Osteocyte (in vitro differentiated cells): Measurements from ENCODE around the gene RAB14. TPM values are rescaled to one million over a fixed set of nuclear protein-coding genes. Genes with fewer than 3 reads are reported as not detected.

Experiments
- DNase-seq: peaks from one replicate; pipeline ENCODE4 v3.0.0; 2021; ENCODE audit warnings: mixed read lengths; ENCODE audit not compliant: unreplicated experiment; ENCODE audit errors: extremely low spot score
- H3K27ac Mint-ChIP-seq: one replicate; pipeline ENCODE4 v1.8.0; 2021; ENCODE audit warnings: mild to moderate bottlenecking, mixed read lengths; ENCODE audit not compliant: unreplicated experiment
- H3K27me3 Mint-ChIP-seq: one replicate; pipeline ENCODE4 v1.8.0; 2021; ENCODE audit warnings: mixed read lengths; ENCODE audit not compliant: unreplicated experiment
- H3K36me3 Mint-ChIP-seq: one replicate; pipeline ENCODE4 v1.8.0; 2021; ENCODE audit warnings: mixed read lengths; ENCODE audit not compliant: unreplicated experiment
- H3K4me1 Mint-ChIP-seq: one replicate; pipeline ENCODE4 v1.8.0; 2021; ENCODE audit warnings: mixed read lengths; ENCODE audit not compliant: unreplicated experiment
- H3K4me3 Mint-ChIP-seq: one replicate; pipeline ENCODE4 v1.8.0; 2021; ENCODE audit warnings: mild to moderate bottlenecking, moderate library complexity, mixed read lengths; ENCODE audit not compliant: unreplicated experiment
- H3K9me3 Mint-ChIP-seq: one replicate; pipeline ENCODE4 v1.8.0; 2021; ENCODE audit warnings: mixed read lengths; ENCODE audit not compliant: unreplicated experiment
- CTCF ChIP-seq: fragments of 200-600 bp; sonication (generic); IDR thresholded peaks from 2 replicates; pipeline ENCODE4 v1.5.0; 2021; ENCODE audit warnings: antibody characterized with exemption, mild to moderate bottlenecking, moderate library complexity
- long read RNA-seq: library from polyadenylated mRNA; unstranded; transcript quantifications from one replicate; pipeline ENCODE4 v2.0.0, GENCODE V29; 2021
- total RNA-seq: library from RNA; stranded (reverse); gene quantifications from 2 replicates; pipeline ENCODE4 v1.2.1, GENCODE V29; 2021

The RAB14 gene
- total RNA-seq, result 64.0 and 68.4 TPM in 2 replicates
- long read RNA-seq, full-length matches to known transcripts, result 6 of 40 reads
- long read RNA-seq, partial matches to known transcripts, result 18 of 40 reads
- long read RNA-seq, other reads (novel, unspliced or antisense), result 16 of 40 reads

- Mint-ChIP-seq H3K27ac (peak within 1 kb of the TSS; percentile 89), H3K4me1 (peaks cover 42% of the 10 kb centered on the region), H3K4me3 (peak within 1 kb of the TSS; percentile 90), H3K27me3 (no peaks in the 10 kb centered on the region), H3K9me3 (no peaks in the 10 kb centered on the region), H3K36me3 (no peaks in the 10 kb centered on the region)
- peak; percentile 100 for DNase-seq
- TF ChIP-seq CTCF, result peak; percentile 61
Measured at GRCh38 chr9:121201738-121202533, at the start of gene RAB14. TSS of gene RAB14 (minus strand) at chr9:121201869. CDS start at chr9:121193412, 8,457 bp downstream.

GRCh38 chr9:121249563-121249962 lies 47.9 kb upstream of the RAB14 start:
- TF ChIP-seq CTCF, result no peak
- H3K27me3 Mint-ChIP-seq, result no peaks in the 10 kb centered on the region
- no peak overlapping the region for H3K4me3 Mint-ChIP-seq
- DNase-seq, result no peak
- peaks cover 14% of the 10 kb centered on the region for H3K4me1 Mint-ChIP-seq
- no peaks in the 10 kb centered on the region for H3K36me3 Mint-ChIP-seq
- H3K9me3 Mint-ChIP-seq, result peaks cover 7% of the 10 kb centered on the region
- H3K27ac Mint-ChIP-seq, result no peak overlapping the region

- Mint-ChIP-seq H3K4me3 (no peak overlapping the region), H3K9me3 (peaks cover 11% of the 10 kb centered on the region), H3K4me1 (peaks cover 14% of the 10 kb centered on the region), H3K36me3 (peaks cover 7% of the 10 kb centered on the region), H3K27ac (peak overlapping the region; percentile 75), H3K27me3 (no peaks in the 10 kb centered on the region)
- TF ChIP-seq CTCF, result no peak
- no peak for DNase-seq
Measured at GRCh38 chr9:121246821-121247561, 45.3 kb upstream of the RAB14 start.

GRCh38 chr9:121242959-121243346 lies 41.3 kb upstream of the RAB14 start:
- H3K27ac Mint-ChIP-seq, result no peak overlapping the region
- H3K9me3 Mint-ChIP-seq, result peaks cover 11% of the 10 kb centered on the region
- no peak for DNase-seq
- no peaks in the 10 kb centered on the region for H3K27me3 Mint-ChIP-seq
- peaks cover 25% of the 10 kb centered on the region for H3K4me1 Mint-ChIP-seq
- H3K36me3 Mint-ChIP-seq, result peaks cover 7% of the 10 kb centered on the region
- TF ChIP-seq CTCF, result no peak
- no peak overlapping the region for H3K4me3 Mint-ChIP-seq
